OCI-LY7 (cell line): ENCODE data around the gene SNX14. TPM values are rescaled to one million over a fixed set of nuclear protein-coding genes. Genes with fewer than 3 reads are reported as not detected.

Experiments
- BruUV-seq: library from RNA; stranded (reverse); fragments of 400-500 nt; replicated peaks from 2 replicates; lab custom pipeline; 2021; lab: Mats Ljungman, UMichigan
- CTCF ChIA-PET: fragments of 300-600 bp; sonication (Branson Sonifier 250); formaldehyde crosslinking; loops from one replicate; lab custom pipeline; 2022; ENCODE audit warnings: antibody characterized with exemption; ENCODE audit not compliant: unreplicated experiment; lab: Charles Lee
- POLR2A ChIA-PET: fragments of 300-600 bp; sonication (Branson Sonifier 250); formaldehyde crosslinking; loops from one replicate; lab custom pipeline; 2022; ENCODE audit warnings: antibody characterized with exemption; lab: Charles Lee
- DNase-seq: peaks from one replicate; pipeline ENCODE4 v3.0.0-alpha.2; 2015; ENCODE audit warnings: low spot score
- H2AFZ ChIP-seq: fragments of 200-600 bp; sonication (generic), shearing (Covaris generic); 2 replicates; pipeline ENCODE4 v1.6.1; 2014; ENCODE audit warnings: mild to moderate bottlenecking, antibody characterized with exemption, low read length, moderate library complexity
- H3K27ac ChIP-seq: fragments of 200-600 bp; sonication (generic); 2 replicates; pipeline ENCODE4 v1.5.1; 2014; ENCODE audit warnings: mixed run types, low read depth, mild to moderate bottlenecking, moderate library complexity, low read length, inconsistent platforms; ENCODE audit not compliant: poor library complexity, severe bottlenecking
- H3K36me3 ChIP-seq: fragments of 200-600 bp; sonication (generic); 2 replicates; pipeline ENCODE4 v1.6.1; 2014; ENCODE audit warnings: mild to moderate bottlenecking, antibody characterized with exemption, low read length, moderate library complexity, mixed read lengths; ENCODE audit not compliant: insufficient read depth
- H3K4me1 ChIP-seq: fragments of 200-600 bp; sonication (generic); 2 replicates; pipeline ENCODE4 v1.5.1; 2014; ENCODE audit warnings: mild to moderate bottlenecking, low read length; ENCODE audit not compliant: insufficient read depth, poor library complexity, severe bottlenecking
- H3K4me2 ChIP-seq: fragments of 200-600 bp; sonication (generic); 2 replicates; pipeline ENCODE4 v1.6.1; 2014; ENCODE audit warnings: mild to moderate bottlenecking, low read length
- H3K4me3 ChIP-seq: fragments of 200-600 bp; sonication (generic); 2 replicates; pipeline ENCODE4 v1.5.1; 2014; ENCODE audit warnings: mild to moderate bottlenecking, low read depth, low read length; ENCODE audit not compliant: poor library complexity, severe bottlenecking
- H3K79me2 ChIP-seq: fragments of 200-600 bp; sonication (generic); 2 replicates; pipeline ENCODE4 v1.6.1; 2016; ENCODE audit warnings: low read depth, mild to moderate bottlenecking, low read length, moderate library complexity, mixed read lengths; ENCODE audit not compliant: insufficient read depth
- H3K9me2 ChIP-seq: fragments of 200-600 bp; sonication (generic); 2 replicates; pipeline ENCODE4 v1.6.1; 2016; ENCODE audit warnings: mild to moderate bottlenecking, low read length, mixed read lengths; ENCODE audit not compliant: insufficient read depth
- H3K9me3 ChIP-seq: fragments of 200-600 bp; sonication (generic); 2 replicates; pipeline ENCODE4 v1.6.1; 2014; ENCODE audit warnings: mild to moderate bottlenecking, mixed run types, low read length, mixed read lengths
- H4K20me1 ChIP-seq: fragments of 200-600 bp; sonication (generic); 2 replicates; pipeline ENCODE4 v1.6.1; 2014; ENCODE audit warnings: mild to moderate bottlenecking, antibody characterized with exemption, low read length, moderate library complexity, mixed read lengths; ENCODE audit not compliant: insufficient read depth
- CTCF ChIP-seq: fragments of 200-600 bp; sonication (generic); conservative IDR thresholded peaks from 2 replicates; pipeline ENCODE4 v1.5.1; 2014; ENCODE audit warnings: mild to moderate bottlenecking, antibody characterized with exemption, low read length, moderate library complexity, mixed read lengths
- EZH2phosphoT487 ChIP-seq: fragments of 200-600 bp; sonication (generic); IDR thresholded peaks from 2 replicates; pipeline ENCODE4 v1.6.1; 2018; ENCODE audit warnings: low read depth, borderline replicate concordance, mild to moderate bottlenecking, mixed run types, antibody characterized with exemption, low read length, moderate library complexity, mixed read lengths
- intact Hi-C: fragments of 100-400 bp; cut with micrococcal nuclease; formaldehyde crosslinking; loops from one replicate; pipeline ENCODE4 v1.10.0; 2022; ENCODE audit not compliant: unreplicated experiment
- total RNA-seq, 2 experiments: library from RNA; depleted of rRNA in 1 of 2; stranded (reverse); fragments of >200 nt in 1 of 2; shearing (Covaris generic) in 1 of 2; gene quantifications; 2 replicates each; pipeline ENCODE4 v1.2.3, GENCODE V29; 2014 to 2022

Gene SNX14
- total RNA-seq, 2 experiments from 2014 or later: 73.4 to 75.3 TPM

GRCh38 chr6:85610182-85610895 is 16.7 kb upstream of the SNX14 start:
- ChIA-PET POLR2A (interaction anchor here (0.6 to 2.3 kb wide), 6 partner anchors 9 to 63 kb away, joined by 3 to 12 read pairs (median 4); partner anchors contain the start of gene SYNCRIP), CTCF (interaction anchor here (1.9 kb wide), 1 partner anchor 29 kb away, joined by 4 read pairs; no protein-coding TSS in a partner anchor)
- no peaks in the 10 kb centered on the region for H3K9me2 ChIP-seq

DNA sequence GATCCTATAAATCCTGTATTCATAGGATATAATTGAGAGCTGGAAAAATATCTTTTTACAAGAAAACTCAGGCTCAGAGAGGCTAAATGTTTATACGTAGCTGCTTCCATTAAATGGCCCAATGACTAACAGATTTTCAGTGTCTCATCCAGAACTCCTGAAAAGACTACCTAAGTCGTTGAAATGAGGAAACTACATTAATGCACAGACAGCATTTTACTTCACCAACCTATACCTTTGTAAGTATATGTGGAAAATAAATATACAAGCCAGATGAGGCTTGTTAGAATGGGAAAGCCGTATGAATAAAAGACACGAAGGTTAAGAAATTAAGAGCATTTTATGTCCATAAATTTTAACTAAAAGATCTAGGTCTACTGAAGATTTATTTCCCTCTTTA is 8.4 kb upstream of the SNX14 start:
- no peak overlapping the region for H2AFZ ChIP-seq
- no TSS peak for BruUV-seq
- DNase-seq: no peak

More at GRCh38 chr6:85610182-85610895, 16.7 kb upstream of the SNX14 start:
- intact Hi-C loops: no loop called here
- peaks cover 50% of the 10 kb centered on the region; the same call in 1 of the 2 replicates for H3K79me2 ChIP-seq
- no peaks in the 10 kb centered on the region for H3K9me3 ChIP-seq
- H4K20me1 ChIP-seq: peaks cover 48% of the 10 kb centered on the region; the same call in 1 of the 2 replicates
- BruUV-seq: no TSS peak
- TF ChIP-seq EZH2phosphoT487 (no peak), CTCF (no peak)
- H3K4me2 ChIP-seq: no peak overlapping the region
- H3K4me3 ChIP-seq: no peak overlapping the region
- H2AFZ ChIP-seq: no peak overlapping the region
- H3K36me3 ChIP-seq: peaks cover 100% of the 10 kb centered on the region
- DNase-seq: no peak
- H3K27ac ChIP-seq: no peak overlapping the region
- H3K4me1 ChIP-seq: no peaks in the 10 kb centered on the region

More for the DNA sequence above, 8.4 kb upstream of the SNX14 start:
- peaks cover 8% of the 10 kb centered on the region; the same call in 1 of the 2 replicates for H4K20me1 ChIP-seq
- no peaks in the 10 kb centered on the region for H3K4me1 ChIP-seq
- no peak overlapping the region for H3K27ac ChIP-seq
- peaks cover 29% of the 10 kb centered on the region for H3K36me3 ChIP-seq
- CTCF ChIA-PET: no interaction called here
- H3K79me2 ChIP-seq: peaks cover 10% of the 10 kb centered on the region; the same call in 1 of the 2 replicates
- H3K4me3 ChIP-seq: no peak overlapping the region
- TF ChIP-seq CTCF: no peak
- no peak for TF ChIP-seq EZH2phosphoT487
- intact Hi-C loops: no loop called here
- H3K9me3 ChIP-seq: no peaks in the 10 kb centered on the region
- no peak overlapping the region for H3K4me2 ChIP-seq
- H3K9me2 ChIP-seq: no peaks in the 10 kb centered on the region
- POLR2A ChIA-PET: interaction anchor here (0.6 to 1.8 kb wide), 6 partner anchors 8 to 76 kb away, joined by 3 to 6 read pairs (median 3); no protein-coding TSS in a partner anchor
